ENCODE measurements around the gene CCDC57.

Gene CCDC57

GRCh38 chr17:82118815-82119380 lies 93.7 kb downstream of the CCDC57 start:
- no peak for DNase-seq

DNA sequence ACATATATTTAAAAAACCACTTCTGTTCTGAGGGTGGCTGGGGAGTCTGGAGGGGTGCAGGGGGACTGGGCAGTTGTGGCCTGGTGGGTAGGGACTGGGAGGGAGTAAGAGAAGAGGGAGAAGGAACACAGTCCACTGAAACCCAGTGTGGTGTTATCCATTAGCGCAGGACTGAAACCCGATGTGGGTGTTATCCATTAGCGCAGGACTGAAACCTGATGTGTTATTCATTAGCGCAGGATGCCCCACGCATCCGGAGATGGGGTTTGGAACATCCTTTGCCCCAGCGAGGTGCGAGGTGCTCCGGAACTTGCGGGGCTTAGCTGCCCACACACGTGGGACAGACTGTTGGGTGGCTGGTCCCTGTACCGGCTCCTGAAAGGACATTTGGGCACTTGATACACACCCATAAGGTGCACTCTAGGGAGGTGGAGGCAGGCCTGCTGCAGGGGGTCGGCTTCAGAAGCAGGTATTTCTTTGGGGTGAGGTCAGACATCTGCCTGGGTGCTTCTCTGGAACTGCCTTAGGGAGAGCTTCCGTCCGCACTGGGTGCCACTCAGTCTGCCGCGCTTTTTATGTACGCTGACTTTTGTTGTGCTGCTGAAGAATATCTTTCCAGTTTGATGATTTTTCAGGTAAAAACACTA lies 94.4 kb downstream of the CCDC57 start:
- no peak for DNase-seq

DNA sequence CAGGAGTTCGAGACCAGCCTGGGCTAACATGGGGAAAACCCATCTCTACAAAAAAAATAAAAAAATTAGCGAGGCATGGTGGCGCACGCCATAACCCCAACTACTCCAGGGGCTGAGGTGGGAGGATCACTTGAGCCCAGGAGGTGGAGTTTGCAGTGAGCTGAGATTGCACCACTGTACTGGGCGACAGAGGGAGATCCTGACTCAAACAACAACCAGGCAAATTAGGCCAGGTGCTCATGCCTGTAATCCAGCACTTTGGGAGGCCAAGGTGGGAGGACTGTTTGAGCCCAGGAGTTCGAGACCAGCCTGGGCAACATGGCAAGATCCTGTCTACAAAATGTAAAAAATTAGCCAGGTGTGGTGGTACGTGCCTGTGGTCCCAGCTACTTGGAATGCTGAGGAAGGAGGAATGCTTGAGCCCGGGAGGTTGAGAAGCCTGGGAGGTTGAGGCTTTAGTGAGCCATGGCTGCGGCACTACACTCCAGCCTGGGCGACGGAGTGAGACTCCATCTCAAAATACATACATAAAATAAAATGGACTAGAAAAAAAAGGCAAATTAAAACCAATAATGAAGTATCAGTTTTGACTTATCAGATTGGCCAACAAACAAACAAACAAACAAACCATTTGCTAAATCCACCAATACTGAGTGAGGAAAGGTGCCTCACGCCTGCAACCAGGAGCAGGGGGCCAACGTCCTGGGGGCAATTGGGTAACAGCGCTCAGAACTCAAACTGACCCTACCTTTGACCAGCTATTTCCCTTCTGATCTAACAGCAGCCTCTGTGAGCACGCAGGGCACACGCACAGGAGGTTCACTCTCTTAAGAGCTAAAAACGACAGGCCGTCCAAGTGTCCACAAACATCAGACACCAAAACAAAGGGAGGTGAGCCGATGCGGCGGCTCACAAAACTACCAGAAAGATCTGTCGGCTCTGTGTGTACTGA lies 95.2 kb downstream of the CCDC57 start:
- DNase-seq = no peak

DNA sequence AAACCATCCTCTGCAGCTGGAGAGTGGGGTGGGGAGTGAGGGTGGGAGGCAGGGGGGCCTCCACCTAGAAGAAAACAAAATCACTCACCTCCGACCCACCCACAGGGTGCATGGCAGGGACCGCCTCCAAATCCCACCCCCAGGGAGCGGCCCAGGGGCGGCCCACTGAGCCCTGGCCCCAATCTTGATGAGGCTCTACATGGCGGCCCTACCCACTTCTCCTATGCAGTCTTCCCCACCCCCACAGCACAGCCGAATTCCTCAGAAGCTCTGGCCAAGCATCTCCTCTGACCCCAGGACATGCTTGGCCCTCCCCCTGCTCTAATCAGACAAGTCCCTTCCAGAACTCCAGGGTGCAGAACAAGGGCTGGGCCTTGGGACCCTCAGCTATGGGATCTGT lies 96.4 kb downstream of the CCDC57 start:
- no peak for DNase-seq

DNA sequence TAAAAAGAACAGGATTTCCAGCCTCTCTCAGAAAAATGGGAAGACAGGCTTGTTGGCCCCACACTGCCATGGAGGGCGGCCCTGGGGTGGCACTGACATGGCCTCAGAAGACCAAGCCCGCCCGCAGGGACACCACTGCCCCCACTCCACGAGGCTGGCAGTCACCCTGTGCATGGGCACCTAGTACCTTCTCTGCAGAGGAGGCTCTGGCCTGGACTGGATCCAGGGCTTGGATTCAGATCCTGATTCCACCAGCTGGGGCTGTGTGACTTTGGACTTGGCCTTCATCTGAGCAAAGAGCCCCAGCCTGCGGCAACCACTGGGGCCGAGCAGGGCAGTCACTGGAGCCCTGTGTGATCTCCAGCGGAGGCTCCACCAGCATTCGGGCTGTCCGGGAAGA lies 97.8 kb downstream of the CCDC57 start:
- DNase-seq = no peak

GRCh38 chr17:82114447-82114846 lies 98.2 kb downstream of the CCDC57 start:
- no peak for DNase-seq

DNA sequence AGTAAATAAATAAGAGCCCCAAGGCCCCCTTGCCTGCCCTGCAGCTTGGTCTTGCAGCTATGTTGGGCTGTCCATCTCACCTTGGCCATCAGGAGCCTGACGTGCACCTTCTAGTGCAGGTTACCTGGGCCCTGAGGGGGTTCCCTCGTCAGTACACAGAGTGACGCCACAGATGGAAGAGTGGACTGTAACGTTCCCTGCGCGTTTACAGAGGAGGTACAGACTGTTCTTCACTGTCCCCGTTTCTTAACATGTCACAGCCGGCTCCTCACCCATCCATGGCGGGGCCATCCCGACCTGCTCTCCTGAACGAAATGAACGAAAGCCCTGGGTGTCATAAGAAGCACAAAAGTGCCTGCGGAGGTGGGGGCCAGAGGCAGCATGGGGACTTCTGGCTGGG lies 98.7 kb downstream of the CCDC57 start:
- no peak for DNase-seq

- DNase-seq = no peak
Measured at GRCh38 chr17:82113422-82113821, 99.2 kb downstream of the CCDC57 start.

DNA sequence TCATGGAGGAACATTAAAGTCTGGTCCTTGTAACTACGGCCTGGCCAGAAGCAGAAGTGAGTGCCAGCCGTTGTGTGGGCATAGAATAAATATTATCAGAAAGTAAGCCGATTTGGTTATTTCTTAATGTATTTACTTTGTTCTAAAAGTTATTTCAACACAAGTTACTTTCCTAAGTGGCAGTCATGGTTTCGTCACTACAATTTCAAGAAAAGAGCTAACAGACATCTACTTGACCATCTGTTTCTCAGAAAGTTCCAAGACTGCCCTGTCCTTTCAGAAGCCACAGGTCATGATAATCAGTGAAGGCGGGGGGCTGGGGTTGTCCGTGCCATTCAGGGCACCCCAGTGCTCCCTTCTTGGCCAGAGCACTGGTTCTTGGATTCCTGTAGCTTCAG lies 99.7 kb downstream of the CCDC57 start:
- no peak for DNase-seq

- no peak for DNase-seq
Measured at GRCh38 chr17:82112181-82112913, 100.3 kb downstream of the CCDC57 start.

- no peak for DNase-seq
Measured at GRCh38 chr17:82110298-82110697, 102.3 kb downstream of the CCDC57 start.

DNA sequence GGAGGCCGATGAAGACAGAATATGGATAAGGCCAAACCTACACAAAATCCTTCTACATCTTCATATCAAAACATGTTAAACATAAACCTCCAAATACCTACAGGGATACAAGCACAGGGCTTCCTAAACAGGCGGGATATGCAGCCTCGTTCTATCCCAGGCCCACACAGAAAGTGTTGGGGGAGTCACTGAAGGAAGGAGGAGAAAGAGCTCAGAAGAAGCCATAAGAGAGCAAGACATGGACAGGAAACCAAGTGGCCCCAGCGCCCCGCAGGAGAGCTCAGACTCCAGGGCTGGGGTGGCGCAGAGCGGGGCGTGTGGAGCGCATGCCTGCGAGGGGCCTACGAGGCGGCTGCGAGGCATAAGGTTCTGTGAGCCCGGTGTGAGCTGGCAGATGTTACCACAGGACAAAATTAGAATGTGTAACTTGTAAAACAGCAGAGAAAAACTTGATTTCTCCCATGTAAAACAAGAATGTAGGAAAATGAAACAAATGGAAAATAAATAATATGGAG lies 103.6 kb downstream of the CCDC57 start:
- DNase-seq = no peak

GRCh38 chr17:82108496-82108945 lies 104.1 kb downstream of the CCDC57 start:
- no peak for DNase-seq

DNA sequence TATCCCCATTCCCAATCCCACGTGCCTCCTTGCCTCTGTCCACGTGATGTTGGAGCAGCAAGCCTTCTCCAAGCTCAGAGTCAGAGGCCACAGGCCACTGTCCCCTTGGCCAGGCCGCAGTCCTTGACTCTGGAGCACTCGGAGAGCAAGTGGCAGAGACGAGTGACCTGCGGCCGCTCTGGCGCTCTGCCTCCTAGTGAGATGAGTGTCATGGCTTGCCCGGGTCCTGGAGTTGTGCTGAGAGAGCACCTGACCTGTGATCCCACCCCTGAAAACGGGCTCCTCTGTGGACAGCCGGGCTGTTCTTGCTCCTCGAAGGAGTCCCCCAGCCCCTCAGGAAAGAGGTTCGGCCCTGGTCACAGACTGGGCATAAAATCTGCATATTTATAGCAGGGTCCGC lies 104.6 kb downstream of the CCDC57 start:
- no peak for DNase-seq

- DNase-seq = no peak
Measured at GRCh38 chr17:82107341-82107860, 105.2 kb downstream of the CCDC57 start.

GRCh38 chr17:82106688-82107305 lies 105.8 kb downstream of the CCDC57 start:
- DNase-seq = no peak

GRCh38 chr17:82105882-82106687 lies 106.6 kb downstream of the CCDC57 start:
- DNase-seq = peak; percentile 54

DNA sequence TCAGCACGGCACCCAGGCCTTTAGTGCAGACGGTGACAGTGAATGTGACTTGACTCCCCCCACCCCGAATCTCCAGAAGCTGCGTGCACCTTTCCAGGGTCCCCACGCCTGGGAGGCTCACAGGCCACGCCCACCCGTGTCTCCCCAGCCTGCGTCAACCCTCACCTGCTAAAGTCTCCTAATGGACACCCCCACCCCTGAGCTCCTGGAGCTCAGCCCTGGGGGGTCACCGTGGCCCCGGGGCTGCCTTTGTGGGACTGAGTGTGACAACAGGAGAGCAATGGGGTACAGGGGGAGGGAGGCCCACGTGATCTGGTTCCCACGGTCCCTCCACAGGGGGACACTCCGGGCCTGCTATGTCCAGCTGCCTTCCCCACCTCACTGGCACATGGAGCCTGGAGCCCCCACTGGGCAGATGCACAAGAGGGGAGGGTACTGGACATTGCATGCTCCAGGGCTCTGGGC lies 107.2 kb downstream of the CCDC57 start:
- no peak for DNase-seq

- DNase-seq = no peak
Measured at GRCh38 chr17:82104797-82105416, 107.7 kb downstream of the CCDC57 start.

DNA sequence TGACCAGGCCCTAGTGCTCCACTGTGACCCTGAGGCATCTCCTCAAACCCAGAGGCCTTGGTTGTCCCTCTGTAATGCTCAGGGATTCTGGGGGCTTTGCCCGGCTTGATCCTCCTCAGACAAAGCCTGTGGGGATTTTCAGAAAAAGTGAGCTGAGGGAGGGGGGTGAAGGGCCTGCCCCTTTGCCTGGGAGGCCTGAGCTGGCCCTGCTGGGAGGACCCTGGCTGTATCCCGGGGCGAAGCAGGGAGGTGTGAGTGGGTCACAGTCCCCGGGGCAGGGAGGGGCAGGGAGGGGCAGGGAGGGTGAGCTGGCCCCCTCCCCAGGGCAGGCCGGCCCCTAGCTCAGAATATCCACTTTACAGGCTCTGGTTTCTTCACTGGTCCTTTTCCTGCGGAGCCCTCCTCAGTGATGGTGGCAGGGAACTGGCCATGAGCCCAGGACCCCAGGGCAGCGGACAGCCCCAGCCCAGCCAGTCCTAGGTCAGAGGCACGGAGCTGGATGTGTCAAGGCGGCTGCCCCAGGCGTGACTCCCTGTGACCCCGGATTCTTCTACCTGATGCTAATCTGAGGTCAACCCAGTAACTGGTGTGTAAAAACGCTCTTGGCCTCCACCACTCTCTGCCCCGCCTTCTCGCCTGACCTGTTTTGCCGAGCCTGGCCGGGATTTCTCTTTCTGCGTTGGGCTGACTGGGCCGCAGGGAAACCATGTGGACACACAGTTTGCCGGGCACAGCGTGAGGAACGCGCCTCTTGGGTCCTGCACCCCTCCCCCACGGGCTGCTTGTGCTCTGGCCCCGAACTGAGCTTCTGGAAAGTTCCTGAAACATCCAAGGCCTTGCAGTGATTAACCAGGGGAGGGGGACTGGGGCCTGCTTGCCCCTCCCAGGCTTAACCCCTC lies 108.8 kb downstream of the CCDC57 start:
- no peak for DNase-seq

All from activated naive CD4-positive, alpha-beta T cell treated with anti-CD3 and anti-CD28 coated beads, Interleukin-2, amount 50 U/mL, for 16 hours (primary cell).